HCT116 (cell line): Measurements from ENCODE around the gene TRMU. TPM values are rescaled to one million over a fixed set of nuclear protein-coding genes. Genes with fewer than 3 reads are reported as not detected.

ENCODE experiments used
- ATAC-seq: fragments of 200-7000 bp; cut with Tn5 transposase; 2 replicates; pipeline ENCODE4 v1.9.1; 2020; ENCODE audit warnings: mild to moderate bottlenecking, moderate library complexity
- BruUV-seq: library from RNA; stranded (reverse); fragments of 400-500 nt; replicated peaks from 2 replicates; lab custom pipeline; 2021; lab: Mats Ljungman, UMichigan
- CTCF ChIA-PET: fragments of 300-600 bp; sonication (Branson Sonifier 250); formaldehyde crosslinking; loops from one replicate; lab custom pipeline; 2021; ENCODE audit warnings: antibody characterized with exemption; lab: Charles Lee
- POLR2A ChIA-PET: fragments of 300-600, 350-600 bp; sonication (Branson Sonifier 250); formaldehyde crosslinking; loops from one replicate; lab custom pipeline; 2021; ENCODE audit warnings: antibody characterized with exemption; lab: Charles Lee
- RAD21 ChIA-PET, 2 experiments: fragments of 300-600 bp; sonication (Branson Sonifier 250); formaldehyde crosslinking; loops; one replicate each; lab custom pipeline; 2023; ENCODE audit warnings: low total read pairs in 2 of 2; ENCODE audit not compliant: uncharacterized antibody in 2 of 2, unreplicated experiment in 2 of 2, low non-redundant PET in 1 of 2; lab: Charles Lee
- DNase-seq: peaks from one replicate; pipeline ENCODE4 v3.0.0-alpha.2; 2010; ENCODE audit warnings: low read depth, low spot score
- H2AFZ ChIP-seq: fragments of 200-600 bp; shearing (Covaris generic), sonication (generic); 2 replicates; pipeline ENCODE4 v1.6.1; 2017; ENCODE audit warnings: low read depth, mixed run types, mixed read lengths, antibody characterized with exemption, low read length; ENCODE audit not compliant: poor library complexity, severe bottlenecking
- H3K27ac ChIP-seq: 2 replicates; pipeline ENCODE4 v1.5.1; 2012; ENCODE audit warnings: low read depth, low read length
- H3K27me3 ChIP-seq: fragments of 200-600 bp; sonication (generic); 2 replicates; pipeline ENCODE4 v1.6.1; 2016; ENCODE audit warnings: mixed run types, low read length, mixed read lengths; ENCODE audit not compliant: insufficient read depth
- H3K36me3 ChIP-seq, 2 experiments: fragments of 200-500 bp in 1 of 2; fragments of 200-600 bp in 1 of 2; sonication (Bioruptor generic) in 1 of 2; sonication (generic) in 1 of 2; 2 replicates each; pipeline versions ENCODE4 v1.5.1 to v1.6.1; 2014 to 2016; ENCODE audit warnings: low read length in 2 of 2, inconsistent platforms in 1 of 2, mixed read lengths in 1 of 2, mixed run types in 1 of 2; ENCODE audit not compliant: insufficient read depth in 2 of 2, control insufficient read depth in 1 of 2
- H3K4me1 ChIP-seq, 2 experiments: fragments of 200-600 bp in 1 of 2; sonication (generic) in 1 of 2; 2 replicates each; pipeline versions ENCODE4 v1.5.1 to v1.6.1; 2012 to 2017; ENCODE audit warnings: low read length in 2 of 2, inconsistent platforms in 1 of 2, mild to moderate bottlenecking in 1 of 2, mixed read lengths in 1 of 2, mixed run types in 1 of 2, moderate library complexity in 1 of 2; ENCODE audit not compliant: insufficient read depth in 2 of 2, control insufficient read depth in 1 of 2
- H3K4me2 ChIP-seq: fragments of 200-600 bp; sonication (generic); 2 replicates; pipeline ENCODE4 v1.6.1; 2017; ENCODE audit warnings: mixed run types, low read length, mixed read lengths
- H3K4me3 ChIP-seq, 2 experiments: fragments of 200-600 bp in 1 of 2; sonication (generic) in 1 of 2; replicated peaks in 1 of 2; 2 replicates each; pipeline ENCODE4 v1.5.1; 2011 to 2016; ENCODE audit warnings: low read length in 2 of 2, control low read depth in 1 of 2, low read depth in 1 of 2, mild to moderate bottlenecking in 1 of 2, mixed read lengths in 1 of 2, mixed run types in 1 of 2
- H3K79me2 ChIP-seq: fragments of 200-600 bp; sonication (generic); 2 replicates; pipeline ENCODE4 v1.6.1; 2017; ENCODE audit warnings: mild to moderate bottlenecking, mixed run types, low read length, moderate library complexity, mixed read lengths; ENCODE audit not compliant: insufficient read depth
- H3K9ac ChIP-seq: fragments of 200-600 bp; sonication (generic); 2 replicates; pipeline ENCODE4 v1.6.1; 2016; ENCODE audit warnings: low read length, mixed read lengths
- H3K9me2 ChIP-seq: fragments of 200-600 bp; sonication (generic), shearing (Covaris generic); 2 replicates; pipeline ENCODE4 v1.6.1; 2017; ENCODE audit warnings: mixed run types, mild to moderate bottlenecking, moderate library complexity; ENCODE audit not compliant: insufficient read depth
- H3K9me3 ChIP-seq, 2 experiments: fragments of 200-500 bp in 1 of 2; fragments of 200-600 bp in 1 of 2; sonication (Bioruptor generic) in 1 of 2; sonication (generic) in 1 of 2; 2 replicates each; pipeline ENCODE4 v1.6.1; 2014 to 2017; ENCODE audit warnings: low read length in 2 of 2, mixed read lengths in 2 of 2, inconsistent platforms in 1 of 2, low read depth in 1 of 2, mild to moderate bottlenecking in 1 of 2, mixed run types in 1 of 2, moderate library complexity in 1 of 2; ENCODE audit not compliant: control insufficient read depth in 1 of 2, insufficient read depth in 1 of 2
- H4K20me1 ChIP-seq: fragments of 200-600 bp; sonication (generic), shearing (Covaris generic); 2 replicates; pipeline ENCODE4 v1.6.1; 2017; ENCODE audit warnings: mixed run types, mild to moderate bottlenecking, moderate library complexity; ENCODE audit not compliant: insufficient read depth
- ELF1 ChIP-seq: IDR thresholded peaks from 2 replicates; pipeline ENCODE4 v1.6.1; 2012; ENCODE audit warnings: low read depth, borderline replicate concordance
- YY1 ChIP-seq: IDR thresholded peaks from 2 replicates; pipeline ENCODE4 v1.6.1; 2011; ENCODE audit warnings: low read length, low read depth, moderate library complexity, mild to moderate bottlenecking; ENCODE audit not compliant: insufficient replicate concordance; ENCODE audit errors: extremely low read depth
- ZFX ChIP-seq: fragments of 450-650 bp; IDR thresholded peaks from 2 replicates; pipeline ENCODE4 v1.6.1; 2017
- intact Hi-C: fragments of 100-400 bp; cut with micrococcal nuclease; formaldehyde crosslinking; loops from 2 replicates; pipeline ENCODE4 v1.10.0; 2022
- total RNA-seq: library from RNA; stranded (reverse); gene quantifications from one replicate; pipeline ENCODE4 v1.2.1, GENCODE V29; 2021; ENCODE audit not compliant: unreplicated experiment
- TF ChIP-seq, protein P1 (sequence below): IDR thresholded peaks from 2 replicates; pipeline ENCODE4 v1.6.1; 2012
- TF ChIP-seq, protein P2 (sequence below): IDR thresholded peaks from 2 replicates; pipeline ENCODE4 v1.6.1; 2012; ENCODE audit warnings: low read depth

TRMU gene
- total RNA-seq, 1 experiment from 2014 or later, result 65.4 TPM

DNA sequence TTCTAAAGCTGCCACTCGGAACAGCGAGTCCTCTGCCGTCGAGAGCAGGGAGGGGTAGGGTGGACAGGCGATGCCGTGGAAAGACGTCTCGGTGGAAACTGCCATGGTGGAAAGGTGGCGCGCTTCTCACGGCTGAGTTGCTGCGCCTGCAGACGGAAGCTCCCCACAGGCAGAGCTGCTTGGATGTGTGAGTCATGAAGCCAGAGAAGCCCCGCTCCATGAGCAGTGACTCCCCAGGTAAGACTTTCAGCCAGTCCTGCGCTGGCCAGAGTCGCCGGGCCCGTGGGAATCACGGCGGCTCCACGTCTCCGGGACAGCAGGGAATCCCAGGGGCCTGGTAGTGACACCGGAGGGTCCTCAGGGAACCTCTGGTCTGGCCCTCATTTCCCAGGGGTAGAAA lies 4.0 kb upstream of the TRMU start:
- DNase-seq, result no peak
- POLR2A ChIA-PET, result no interaction called here
- intact Hi-C loops, result no loop called here
- H3K4me1 ChIP-seq, result peaks cover 0 to 12% of the 10 kb centered on the region in 2 experiments; a peak in 3 of 4 replicates
- BruUV-seq, result no TSS peak
- no peaks in the 10 kb centered on the region for H3K27me3 ChIP-seq
- H3K79me2 ChIP-seq, result peaks cover 14% of the 10 kb centered on the region
- ATAC-seq, result no peak
- no peak overlapping the region for H3K27ac ChIP-seq
- no peaks in the 10 kb centered on the region for H3K9me2 ChIP-seq
- TF ChIP-seq, protein P1, sequence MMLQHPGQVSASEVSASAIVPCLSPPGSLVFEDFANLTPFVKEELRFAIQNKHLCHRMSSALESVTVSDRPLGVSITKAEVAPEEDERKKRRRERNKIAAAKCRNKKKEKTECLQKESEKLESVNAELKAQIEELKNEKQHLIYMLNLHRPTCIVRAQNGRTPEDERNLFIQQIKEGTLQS, result no peak
- TF ChIP-seq ZFX (no peak), ELF1 (no peak), YY1 (no peak)
- TF ChIP-seq, protein P2, sequence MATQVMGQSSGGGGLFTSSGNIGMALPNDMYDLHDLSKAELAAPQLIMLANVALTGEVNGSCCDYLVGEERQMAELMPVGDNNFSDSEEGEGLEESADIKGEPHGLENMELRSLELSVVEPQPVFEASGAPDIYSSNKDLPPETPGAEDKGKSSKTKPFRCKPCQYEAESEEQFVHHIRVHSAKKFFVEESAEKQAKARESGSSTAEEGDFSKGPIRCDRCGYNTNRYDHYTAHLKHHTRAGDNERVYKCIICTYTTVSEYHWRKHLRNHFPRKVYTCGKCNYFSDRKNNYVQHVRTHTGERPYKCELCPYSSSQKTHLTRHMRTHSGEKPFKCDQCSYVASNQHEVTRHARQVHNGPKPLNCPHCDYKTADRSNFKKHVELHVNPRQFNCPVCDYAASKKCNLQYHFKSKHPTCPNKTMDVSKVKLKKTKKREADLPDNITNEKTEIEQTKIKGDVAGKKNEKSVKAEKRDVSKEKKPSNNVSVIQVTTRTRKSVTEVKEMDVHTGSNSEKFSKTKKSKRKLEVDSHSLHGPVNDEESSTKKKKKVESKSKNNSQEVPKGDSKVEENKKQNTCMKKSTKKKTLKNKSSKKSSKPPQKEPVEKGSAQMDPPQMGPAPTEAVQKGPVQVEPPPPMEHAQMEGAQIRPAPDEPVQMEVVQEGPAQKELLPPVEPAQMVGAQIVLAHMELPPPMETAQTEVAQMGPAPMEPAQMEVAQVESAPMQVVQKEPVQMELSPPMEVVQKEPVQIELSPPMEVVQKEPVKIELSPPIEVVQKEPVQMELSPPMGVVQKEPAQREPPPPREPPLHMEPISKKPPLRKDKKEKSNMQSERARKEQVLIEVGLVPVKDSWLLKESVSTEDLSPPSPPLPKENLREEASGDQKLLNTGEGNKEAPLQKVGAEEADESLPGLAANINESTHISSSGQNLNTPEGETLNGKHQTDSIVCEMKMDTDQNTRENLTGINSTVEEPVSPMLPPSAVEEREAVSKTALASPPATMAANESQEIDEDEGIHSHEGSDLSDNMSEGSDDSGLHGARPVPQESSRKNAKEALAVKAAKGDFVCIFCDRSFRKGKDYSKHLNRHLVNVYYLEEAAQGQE, result no peak
- CTCF ChIA-PET, result no interaction called here
- RAD21 ChIA-PET, result interaction anchor here in 1 of 2 experiments (0.6 kb wide), 1 partner anchor 259 kb away, joined by 4 read pairs; no protein-coding TSS in a partner anchor
- no peak overlapping the region for H3K9ac ChIP-seq
- H3K9me3 ChIP-seq, result no peaks in the 10 kb centered on the region
- H3K4me3 ChIP-seq, result no peak overlapping the region
- H4K20me1 ChIP-seq, result no peaks in the 10 kb centered on the region
- no peak overlapping the region for H3K4me2 ChIP-seq
- no peak overlapping the region for H2AFZ ChIP-seq
- peaks cover 28 to 29% of the 10 kb centered on the region in 2 experiments; a peak in 3 of 4 replicates for H3K36me3 ChIP-seq
